GM12892 (cell line): Measurements from ENCODE around the gene DRC1.

Experiments used
- POLR2A ChIP-seq: IDR thresholded peaks from 2 replicates; pipeline ENCODE4 v1.6.1; 2011; ENCODE audit warnings: low read depth, low read length, control low read depth
- POLR2AphosphoS5 ChIP-seq: IDR thresholded peaks from 2 replicates; pipeline ENCODE4 v1.6.1; 2011; ENCODE audit warnings: low read depth, low read length, control low read depth
- TAF1 ChIP-seq: IDR thresholded peaks from 2 replicates; pipeline ENCODE4 v1.6.1; 2011; ENCODE audit warnings: low read depth, mild to moderate bottlenecking, control low read depth, low read length, borderline replicate concordance

DNA sequence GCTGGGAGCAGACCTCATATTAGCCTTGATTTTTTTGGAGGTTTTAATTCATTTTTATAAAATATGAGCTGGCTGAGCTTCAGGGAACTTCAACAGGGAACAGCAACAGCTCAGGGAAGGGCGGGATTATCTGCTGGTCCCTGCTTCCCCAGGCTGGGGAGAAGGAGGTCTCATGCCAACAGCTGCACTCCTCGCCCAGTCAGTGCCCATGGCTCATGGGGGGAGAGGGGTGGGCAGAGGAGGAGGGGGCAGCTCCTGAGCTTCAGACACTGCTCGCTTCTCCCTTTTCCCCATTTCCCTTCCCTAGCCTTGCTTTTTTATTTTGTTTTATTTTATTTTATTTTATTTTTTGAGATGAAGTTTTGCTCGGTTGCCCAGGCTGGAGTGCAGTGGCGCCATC, 76.6 kb downstream of the DRC1 start:
- no peak for TF ChIP-seq POLR2A
- no peak for TF ChIP-seq POLR2AphosphoS5
- no peak for TF ChIP-seq TAF1
